Cardiac atrium fibroblast (primary cell): Measurements from ENCODE around the gene PDE10A. TPM values are rescaled to one million over a fixed set of nuclear protein-coding genes. Genes with fewer than 3 reads are reported as not detected.

ENCODE experiments used
- total RNA-seq: library from RNA; depleted of rRNA; stranded (reverse); fragments of >200 nt; gene quantifications from 2 replicates; pipeline ENCODE4 v1.2.3, GENCODE V29; 2015

Gene PDE10A
- 24.4 and 28.5 TPM in 2 replicates for total RNA-seq

GRCh38 chr6:165662749-165663376 lies at the start of gene PDE10A:
Gene PDE10A (minus strand): TSS chr6:165663241. CDS start chr6:165662811, 430 bp downstream.

GRCh38 chr6:165308926-165309731 lies 353.9 kb downstream of the PDE10A start, which contains the start of gene C6orf118:
Gene C6orf118 (minus strand): TSS chr6:165309605. CDS start chr6:165309586, 19 bp downstream.

